HFF-Myc (cell line): ENCODE measurements around the gene EDC4.

Experiments used
- DNase-seq: peaks from one replicate; pipeline ENCODE4 v3.0.0-alpha.2; 2011; ENCODE audit warnings: low read depth; ENCODE audit errors: extremely low read depth
- H3K4me3 ChIP-seq: replicated peaks from 2 replicates; pipeline ENCODE4 v1.5.1; 2011; ENCODE audit warnings: low read depth, mild to moderate bottlenecking, control low read depth, low read length
- CTCF ChIP-seq: IDR thresholded peaks from 2 replicates; pipeline ENCODE4 v1.5.1; 2012; ENCODE audit warnings: mild to moderate bottlenecking, low read depth, low read length, control low read depth; ENCODE audit errors: missing control alignments

The EDC4 gene

GRCh38 chr16:67844497-67844896, 28.4 kb upstream of the EDC4 start:
- no peak for DNase-seq
- TF ChIP-seq CTCF = no peak
- H3K4me3 ChIP-seq = peak overlapping the region; percentile 99

GRCh38 chr16:67845291-67846062, 27.4 kb upstream of the EDC4 start:
- H3K4me3 ChIP-seq = peak overlapping the region; percentile 99
- TF ChIP-seq CTCF = no peak
- DNase-seq = no peak

GRCh38 chr16:67846063-67846319, 26.9 kb upstream of the EDC4 start:
- no peak for DNase-seq
- H3K4me3 ChIP-seq = peak overlapping the region; percentile 99
- TF ChIP-seq CTCF = no peak

GRCh38 chr16:67846320-67847063, 26.4 kb upstream of the EDC4 start, which contains the start of gene NUTF2:
Gene NUTF2 (plus strand): TSS chr16:67846933. CDS start chr16:67865131, 18,198 bp downstream.
- DNase-seq = peak; percentile 76
- TF ChIP-seq CTCF = no peak
- H3K4me3 ChIP-seq = peak within 1 kb of the TSS; percentile 99

GRCh38 chr16:67847064-67847861, 25.6 kb upstream of the EDC4 start, which contains the start of gene CENPT:
Gene CENPT (minus strand): TSS chr16:67847693. CDS start chr16:67833859, 13,834 bp downstream.
- H3K4me3 ChIP-seq = peak within 1 kb of the TSS; percentile 99
- TF ChIP-seq CTCF = no peak
- DNase-seq = no peak

- H3K4me3 ChIP-seq = peak overlapping the region; percentile 99
- no peak for DNase-seq
- no peak for TF ChIP-seq CTCF
Observed at GRCh38 chr16:67848118-67848517, 24.7 kb upstream of the EDC4 start.
